PC-3 (cell line): ENCODE measurements around the gene GOLM1.

Experiments
- CTCF ChIP-seq: fragments of 300-600 bp; sonication (generic); conservative IDR thresholded peaks from 2 replicates; pipeline ENCODE4 v1.5.1; 2017; ENCODE audit warnings: antibody characterized with exemption, low read depth, mild to moderate bottlenecking, low read length
- EZH2 ChIP-seq: fragments of 300-600 bp; sonication (generic); IDR thresholded peaks from one replicate; pipeline ENCODE4 v1.6.1; 2017; ENCODE audit warnings: antibody characterized with exemption, mild to moderate bottlenecking, low read length; ENCODE audit not compliant: unreplicated experiment
- EZH2phosphoT487 ChIP-seq: fragments of 300-600 bp; sonication (generic); IDR thresholded peaks from 2 replicates; pipeline ENCODE4 v1.6.1; 2018; ENCODE audit warnings: mild to moderate bottlenecking, antibody characterized with exemption, low read length, borderline replicate concordance

- TF ChIP-seq CTCF (no peak), EZH2 (no peak), EZH2phosphoT487 (no peak)
Measured at GRCh38 chr9:86022687-86023266, 76.6 kb downstream of the GOLM1 start.
